Left lobe of liver (tissue), 2 donors: ENCODE measurements around the gene EIF5AL1. TPM values are rescaled to one million over a fixed set of nuclear protein-coding genes. Genes with fewer than 3 reads are reported as not detected.
A peak's percentile ranks its signal among the peaks of the same experiment; 100 is the strongest.
"Not testable (repeated sequence)": the region's sequence is repeated elsewhere in the genome, so short reads cannot be mapped to it uniquely, and the experiment has no call there.

ENCODE experiments used
- ATAC-seq: fragments of 200-7000 bp; cut with Tn5 transposase; one replicate; pipeline ENCODE4 v1.9.1; 2020; ENCODE audit warnings: mild to moderate bottlenecking, moderate library complexity
- DNase-seq: peaks from one replicate; pipeline ENCODE4 v3.0.0-alpha.2; 2020; ENCODE audit warnings: low spot score
- total RNA-seq: library from RNA; stranded (reverse); gene quantifications from one replicate; pipeline ENCODE4 v1.2.1, GENCODE V29; 2021
- donor health status: DM: no; HTN: no; CAD: no; lungs with moderate emphysema.
- donor health status: DM: no; HTN: yes; CAD: no.

EIF5AL1 gene
- total RNA-seq, 1 donor from 2014 or later: 0.48 TPM

GRCh38 chr10:79509306-79509933, 2.9 kb upstream of the EIF5AL1 start:
- ATAC-seq: peak; percentile 76
- DNase-seq: not testable (repeated sequence)

GRCh38 chr10:79509934-79510508, 2.3 kb upstream of the EIF5AL1 start:
- ATAC-seq, DNase-seq: not testable (repeated sequence)

- DNase-seq, ATAC-seq: not testable (repeated sequence)
Measured at GRCh38 chr10:79516532-79517205, 4.3 kb downstream of the EIF5AL1 start.

GRCh38 chr10:79517567-79517966, 5.2 kb downstream of the EIF5AL1 start:
- not testable (repeated sequence) for ATAC-seq, DNase-seq

GRCh38 chr10:79521751-79522150, 9.4 kb downstream of the EIF5AL1 start:
- not testable (repeated sequence) for DNase-seq, ATAC-seq

- DNase-seq, ATAC-seq: not testable (repeated sequence)
Measured at GRCh38 chr10:79522464-79522863, 10.1 kb downstream of the EIF5AL1 start.

GRCh38 chr10:79523157-79523853, 11.0 kb downstream of the EIF5AL1 start:
- ATAC-seq, DNase-seq: not testable (repeated sequence)

- not testable (repeated sequence) for DNase-seq
Measured at GRCh38 chr10:79525049-79525710, 12.8 kb downstream of the EIF5AL1 start.

GRCh38 chr10:79528261-79528660, 15.9 kb downstream of the EIF5AL1 start:
- ATAC-seq, DNase-seq: not testable (repeated sequence)

More at GRCh38 chr10:79525049-79525710, 12.8 kb downstream of the EIF5AL1 start:
- ATAC-seq: not testable (repeated sequence)

- DNase-seq, ATAC-seq: not testable (repeated sequence)
Measured at GRCh38 chr10:79533142-79533902, 21.0 kb downstream of the EIF5AL1 start.

GRCh38 chr10:79533903-79534175, 21.5 kb downstream of the EIF5AL1 start:
- ATAC-seq, DNase-seq: not testable (repeated sequence)

GRCh38 chr10:79538311-79538710, 26.0 kb downstream of the EIF5AL1 start:
- DNase-seq, ATAC-seq: not testable (repeated sequence)

GRCh38 chr10:79540930-79541329, 28.6 kb downstream of the EIF5AL1 start:
- ATAC-seq, DNase-seq: not testable (repeated sequence)

GRCh38 chr10:79542626-79543025, 30.3 kb downstream of the EIF5AL1 start:
- DNase-seq: no peak
- peak; percentile 52 for ATAC-seq

GRCh38 chr10:79544408-79544807, 32.1 kb downstream of the EIF5AL1 start:
- not testable (repeated sequence) for DNase-seq, ATAC-seq

GRCh38 chr10:79544926-79545659, 32.8 kb downstream of the EIF5AL1 start:
- not testable (repeated sequence) for ATAC-seq, DNase-seq

GRCh38 chr10:79547128-79547527, 34.8 kb downstream of the EIF5AL1 start:
- not testable (repeated sequence) for ATAC-seq, DNase-seq

- no peak for ATAC-seq
- no peak for DNase-seq
Measured at GRCh38 chr10:79547973-79548372, 35.6 kb downstream of the EIF5AL1 start.

GRCh38 chr10:79552143-79552542, 39.8 kb downstream of the EIF5AL1 start:
- ATAC-seq (no peak), DNase-seq (no peak)
